Stimulated activated effector memory CD8-positive, alpha-beta T cell treated with anti-CD3 and anti-CD28 coated beads, Interleukin-12 subunit alpha, Interleukin-12 subunit beta, amount 100 ng/mL, for 72 hours (primary cell): Measurements from ENCODE around the gene UTS2.

Source experiments
- ATAC-seq: fragments of 150-1000 bp; cut with Tn5 transposase; 2 replicates; pipeline ENCODE4 v1.10.0; 2021
- DNase-seq, 2 donors: peaks; one replicate each; pipeline ENCODE4 v3.0.0; 2021 to 2022; ENCODE audit warnings: low spot score in 2 of 2
- H3K27ac Mint-ChIP-seq: one replicate; pipeline ENCODE4 v1.8.0; 2022; ENCODE audit warnings: mild to moderate bottlenecking, mixed read lengths
- H3K36me3 Mint-ChIP-seq: one replicate; pipeline ENCODE4 v1.8.0; 2022; ENCODE audit warnings: mild to moderate bottlenecking, mixed read lengths
- H3K4me1 Mint-ChIP-seq: one replicate; pipeline ENCODE4 v1.8.0; 2022; ENCODE audit warnings: mixed read lengths
- H3K4me3 Mint-ChIP-seq: one replicate; pipeline ENCODE4 v1.8.0; 2022; ENCODE audit warnings: mild to moderate bottlenecking, mixed read lengths
- H3K9me3 Mint-ChIP-seq: one replicate; pipeline ENCODE4 v1.8.0; 2022; ENCODE audit warnings: mixed read lengths

Gene UTS2

DNA sequence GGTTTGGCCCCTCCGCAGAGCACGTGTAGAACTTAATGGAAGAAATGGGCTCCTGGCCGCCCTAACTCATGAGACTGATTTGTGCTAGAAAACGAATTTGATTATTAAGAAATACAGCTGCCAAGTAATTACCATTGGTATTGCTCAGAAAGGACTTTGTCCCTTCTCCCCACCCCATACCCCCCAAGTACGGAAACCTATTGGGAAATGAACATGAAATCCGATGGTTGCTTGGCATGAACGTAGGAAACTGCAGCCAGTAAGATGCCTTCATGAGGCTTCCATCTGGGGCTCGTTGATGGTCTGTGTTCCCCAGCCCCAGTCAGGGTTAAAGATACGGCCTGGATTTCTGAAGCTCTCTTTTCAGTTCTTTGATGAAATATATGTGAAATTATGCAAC lies 47.4 kb downstream of the UTS2 start:
- Mint-ChIP-seq H3K27ac (no peak overlapping the region), H3K4me3 (no peak overlapping the region), H3K36me3 (peaks cover 31% of the 10 kb centered on the region), H3K4me1 (no peaks in the 10 kb centered on the region), H3K9me3 (no peaks in the 10 kb centered on the region)
- ATAC-seq: no peak
- DNase-seq: no peak
